GM21529 (cell line): ENCODE measurements around the gene C5.
"Not testable (repeated sequence)": the region's sequence is repeated elsewhere in the genome, so short reads cannot be mapped to it uniquely, and the experiment has no call there.

Source experiments
- ATAC-seq: cut with Tn5 transposase; IDR thresholded peaks from one replicate; pipeline ENCODE4 v1.9.1; 2021; ENCODE audit not compliant: unreplicated experiment

C5 gene

DNA sequence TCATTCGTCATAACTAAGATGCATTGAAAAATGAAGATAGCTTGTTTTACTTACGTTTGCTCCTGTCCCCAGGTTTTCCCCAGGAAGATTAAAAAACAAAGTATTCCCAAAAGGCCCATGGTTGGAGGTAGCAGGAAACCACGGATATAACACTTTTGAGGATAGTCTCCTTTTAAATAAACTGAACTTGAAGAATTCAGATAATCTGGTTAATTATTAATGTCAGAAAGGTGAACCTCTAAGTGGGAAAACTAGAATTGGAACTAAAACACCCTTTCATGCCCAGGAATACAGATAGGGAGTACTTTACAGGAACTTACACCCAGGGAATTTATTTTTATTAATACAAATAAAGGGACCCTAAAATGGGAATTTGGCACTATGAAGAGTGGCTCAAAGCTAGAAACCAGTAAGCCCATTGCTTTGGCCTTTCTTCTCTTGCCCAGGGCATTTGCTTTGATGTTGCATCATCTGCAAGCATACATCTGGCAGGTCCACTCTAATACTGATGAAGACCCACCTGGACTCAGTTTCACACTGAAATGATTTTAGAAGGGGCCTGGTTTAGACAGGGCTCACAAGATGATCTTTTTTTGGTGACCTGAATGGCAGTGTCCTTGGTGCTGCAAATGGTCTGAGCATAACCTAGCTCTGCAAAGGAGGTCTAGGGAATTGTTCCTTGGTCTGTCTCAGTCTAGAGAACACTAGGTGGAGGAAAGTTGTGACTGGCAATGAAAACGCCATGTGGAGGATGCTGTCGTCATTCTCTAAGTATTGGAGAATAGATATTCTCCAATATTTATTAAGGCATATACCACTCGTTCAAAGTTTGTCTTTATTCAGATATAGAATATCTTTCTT is at the start of gene C5:
C5 (minus strand) TSS at position 148 of the 861 bp plus-strand sequence; CDS start at position 119, 29 bp downstream.
- no peak for ATAC-seq

GRCh38 chr9:121098567-121099198 is 48.6 kb upstream of the C5 start:
- no peak for ATAC-seq

GRCh38 chr9:121095057-121095456 is 45.0 kb upstream of the C5 start:
- no peak for ATAC-seq

GRCh38 chr9:121090743-121091142 is 40.7 kb upstream of the C5 start:
- not testable (repeated sequence) for ATAC-seq

GRCh38 chr9:121088576-121088975 is 38.5 kb upstream of the C5 start:
- ATAC-seq: no peak

DNA sequence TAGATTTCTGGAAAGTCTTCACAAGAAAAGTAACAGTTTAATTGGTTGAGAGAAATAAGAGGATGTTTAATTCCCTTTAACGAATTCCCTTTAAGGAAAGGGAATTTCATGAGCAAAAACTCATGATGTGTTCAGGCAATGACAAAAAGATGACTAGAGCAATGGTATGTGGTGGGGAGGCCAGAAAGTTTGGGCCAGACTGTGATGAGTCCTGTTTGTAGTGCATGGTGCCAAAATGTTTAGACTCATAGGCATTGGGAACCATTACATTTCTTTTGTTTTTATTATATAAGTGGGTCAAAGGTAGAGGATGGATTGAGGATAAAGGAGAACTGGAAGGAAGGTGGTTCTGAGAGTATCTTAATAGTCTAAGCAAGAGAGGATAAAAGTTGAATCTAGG is 35.6 kb upstream of the C5 start:
- ATAC-seq: no peak

DNA sequence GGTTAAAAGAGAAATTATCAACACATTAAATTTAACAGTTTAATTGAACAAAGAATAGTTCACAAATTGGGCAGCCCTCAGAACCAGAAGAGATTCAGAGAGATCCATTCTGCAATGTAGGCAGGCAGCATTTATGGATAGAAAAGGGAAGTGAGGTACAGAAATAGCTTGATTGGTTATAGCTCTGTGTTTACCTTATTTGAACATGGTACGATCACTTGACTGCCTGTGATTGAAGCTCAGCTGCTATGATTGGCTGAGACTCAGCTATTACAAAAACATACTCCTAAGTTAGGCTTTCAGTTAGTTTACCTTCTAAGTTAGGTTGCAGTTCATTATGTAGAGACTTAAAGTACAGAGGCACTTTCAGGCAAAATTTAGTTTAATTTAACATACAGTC is 32.0 kb upstream of the C5 start:
- no peak for ATAC-seq

DNA sequence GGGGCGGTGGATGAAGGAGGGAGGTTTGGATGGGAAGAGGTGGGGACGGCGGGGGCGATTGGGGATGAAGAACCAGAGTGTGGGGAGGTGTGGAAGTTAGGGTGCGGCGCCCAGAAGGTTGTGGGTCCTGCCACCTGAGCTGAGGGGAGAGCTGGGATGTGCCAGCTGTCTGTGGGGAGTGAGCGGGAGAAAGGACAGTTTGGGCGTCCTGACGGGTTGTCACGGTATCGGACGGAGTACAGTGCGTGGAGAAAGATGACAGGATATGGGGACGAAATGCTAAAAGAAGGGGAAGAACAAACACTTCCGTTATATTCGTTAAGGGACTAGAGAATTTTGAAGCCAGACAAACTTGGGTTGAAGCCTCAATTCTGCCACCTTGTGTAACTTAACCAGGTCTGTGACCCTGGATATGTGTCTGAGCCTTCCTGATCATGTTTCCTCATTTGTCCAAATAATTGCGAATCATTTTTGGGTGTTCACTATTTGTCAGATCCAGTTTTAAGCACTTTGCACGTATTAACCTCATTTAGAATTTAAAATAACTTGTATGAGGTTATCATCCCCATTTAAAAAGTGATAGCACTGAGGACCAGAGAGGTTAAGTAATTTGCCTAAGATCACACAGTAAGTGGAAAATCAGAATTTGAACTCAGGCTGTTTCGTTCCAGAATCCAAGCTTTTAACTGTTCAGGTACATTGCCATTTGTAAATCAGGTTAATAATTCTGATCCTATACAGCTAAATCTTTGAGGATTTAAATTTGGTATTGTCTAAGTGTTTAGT is 25.4 kb upstream of the C5 start:
- peak; percentile 2 for ATAC-seq

DNA sequence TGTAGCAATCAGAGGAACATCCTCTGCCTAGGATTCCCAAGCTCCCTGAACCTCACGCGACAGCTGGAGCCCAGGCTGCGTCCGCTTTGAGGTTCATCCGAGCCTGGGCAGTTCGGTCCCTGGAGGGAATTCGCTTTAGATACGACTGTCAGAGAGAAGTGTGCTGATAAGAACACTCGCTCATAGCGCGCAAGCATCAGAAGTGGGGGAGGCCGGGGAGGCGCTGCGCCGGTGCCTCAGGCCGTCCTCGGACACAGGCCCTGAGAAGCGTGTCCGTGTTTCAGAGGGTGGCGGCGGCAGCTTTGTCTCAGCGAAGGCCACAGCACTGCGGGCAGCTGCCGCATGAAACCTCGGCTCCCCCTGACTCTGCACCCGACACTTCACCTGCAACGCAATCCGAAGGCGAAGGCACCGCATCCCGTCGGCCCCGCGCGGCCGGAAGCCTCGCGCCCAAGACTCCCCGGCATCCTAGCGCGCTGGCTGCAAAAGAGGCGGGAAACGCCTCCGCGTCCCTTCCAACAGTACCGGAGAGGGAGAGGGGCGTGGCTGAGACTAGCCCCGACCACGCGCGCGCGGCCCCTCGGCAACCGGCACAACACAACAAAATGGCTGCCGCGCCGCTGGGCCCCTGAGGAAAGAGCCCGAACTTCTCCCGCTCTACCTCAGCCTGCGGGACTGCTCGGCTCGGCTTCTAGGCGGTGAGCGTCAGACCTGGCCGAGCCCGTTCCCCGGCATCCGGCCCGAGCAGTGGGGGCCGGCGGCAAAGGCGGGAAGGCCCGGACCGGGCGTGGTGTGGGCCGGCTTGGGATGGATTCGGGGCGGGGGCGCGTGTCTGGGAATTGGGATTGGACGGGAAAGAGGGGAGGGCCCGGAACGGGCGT is 24.5 kb upstream of the C5 start, which contains the start of gene CNTRL:
CNTRL (plus strand) TSS at position 586 of the 881 bp plus-strand sequence. CDS start 13,372 bp downstream, outside the sequence.
- peak; percentile 63 for ATAC-seq

- ATAC-seq: no peak
Observed at GRCh38 chr9:121073038-121073437, 23.0 kb upstream of the C5 start.

DNA sequence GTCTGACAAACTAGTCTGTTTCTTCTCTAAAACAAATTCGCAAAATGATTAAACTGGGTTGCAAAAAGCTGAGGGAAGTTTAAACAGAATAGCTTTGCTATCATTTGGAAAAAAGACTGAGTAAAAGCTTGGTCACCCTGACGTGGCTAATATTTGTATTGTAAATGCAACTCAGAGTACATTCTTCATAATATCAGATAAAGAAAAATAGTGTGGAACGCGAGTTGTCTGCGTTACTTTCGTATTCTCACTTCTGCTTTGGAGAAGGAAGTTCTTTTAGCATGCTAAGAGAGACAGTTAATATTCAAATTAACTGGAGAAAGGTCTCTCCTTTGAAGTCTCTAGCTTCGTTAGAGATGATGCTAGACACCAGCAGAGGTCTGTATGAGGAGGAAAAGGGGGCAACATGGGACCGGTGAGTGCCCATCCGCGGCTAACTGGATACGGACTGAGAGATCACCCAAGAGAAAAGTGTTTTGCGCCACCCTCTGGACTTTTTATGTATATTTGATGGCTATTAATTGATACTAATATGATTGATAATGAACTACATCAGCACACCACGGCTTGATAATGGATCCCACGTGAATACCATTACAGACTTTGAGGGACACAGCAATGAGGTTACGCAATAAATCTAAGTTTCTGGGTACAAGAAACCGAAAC is 21.8 kb upstream of the C5 start:
- peak; percentile 37 for ATAC-seq

GRCh38 chr9:121071370-121071755 is 21.3 kb upstream of the C5 start:
- ATAC-seq: no peak

- no peak for ATAC-seq
Observed at GRCh38 chr9:121069396-121069795, 19.3 kb upstream of the C5 start.

- ATAC-seq: no peak
Observed at GRCh38 chr9:121067640-121068039, 17.6 kb upstream of the C5 start.

DNA sequence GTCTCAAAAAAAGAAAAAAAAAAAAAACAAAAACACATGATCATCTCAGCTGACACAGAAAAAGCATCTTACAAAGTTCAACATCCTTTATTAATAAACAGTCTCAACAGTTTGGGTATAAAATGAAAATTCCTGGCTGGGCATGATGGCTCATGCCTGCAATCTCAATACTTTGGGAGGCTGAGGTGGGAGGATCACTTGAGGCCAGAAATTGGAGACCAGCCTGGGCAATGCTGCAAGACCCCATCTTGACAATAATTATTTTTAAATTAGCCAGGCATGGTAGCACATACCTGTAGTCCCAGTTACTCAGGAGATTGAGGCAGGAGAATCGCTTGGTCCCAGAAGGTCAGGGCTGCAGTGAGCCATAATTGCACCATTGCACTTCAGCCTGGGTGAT is 16.8 kb upstream of the C5 start:
- no peak for ATAC-seq

GRCh38 chr9:121059998-121060636 is 10.0 kb upstream of the C5 start:
- ATAC-seq: no peak

DNA sequence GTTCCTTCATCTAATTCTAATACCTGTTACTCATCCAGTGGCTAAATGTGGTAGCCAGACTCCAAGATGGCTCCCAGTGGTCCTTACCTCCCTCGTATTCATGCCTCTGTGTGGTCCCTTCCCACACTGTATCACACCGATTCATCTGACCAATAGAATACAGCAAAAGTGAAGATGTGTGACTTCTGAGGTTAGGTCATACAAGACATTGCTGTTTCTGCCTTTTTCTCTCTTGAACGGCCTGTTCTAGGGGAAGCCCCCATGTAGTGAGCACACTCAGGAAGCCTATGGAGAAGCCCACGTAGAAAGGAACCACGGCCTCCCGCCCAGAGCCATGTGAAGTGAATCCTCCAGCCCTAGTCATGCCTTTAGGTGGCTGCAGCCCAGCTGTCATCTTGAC is 9.4 kb upstream of the C5 start:
- ATAC-seq: no peak

- ATAC-seq: no peak
Observed at GRCh38 chr9:121057821-121058220, 7.7 kb upstream of the C5 start.

GRCh38 chr9:121055642-121056143 is 5.6 kb upstream of the C5 start:
- no peak for ATAC-seq
